ENCODE results near the gene ZDHHC14. TPM values are rescaled to one million over a fixed set of nuclear protein-coding genes. Genes with fewer than 3 reads are reported as not detected.

The ZDHHC14 gene
- total RNA-seq, 1 donor from 2014 or later, result 15.2 TPM

GRCh38 chr6:157599191-157599590, 218.2 kb downstream of the ZDHHC14 start:
- no peaks in the 10 kb centered on the region for H3K9me3 ChIP-seq
- no peak overlapping the region for H3K4me3 ChIP-seq
- no peaks in the 10 kb centered on the region for H3K27me3 ChIP-seq
- peaks cover 21% of the 10 kb centered on the region for H3K4me1 ChIP-seq
- no peak for DNase-seq (ENCODE audit: extremely low spot score in 2 of 2)
- H3K27ac ChIP-seq, result no peak overlapping the region
- H3K36me3 ChIP-seq, result no peaks in the 10 kb centered on the region
- no peak for TF ChIP-seq POLR2A (IDR thresholded peaks at IDR 0.05)
- TF ChIP-seq POLR2AphosphoS5 (IDR thresholded peaks at IDR 0.05; ENCODE audit: insufficient read depth in 1 of 2, low read depth in 1 of 2), result no peak
- no peak for TF ChIP-seq CTCF (IDR thresholded peaks at IDR 0.05)
- intact Hi-C loops (cut with DNase I), result loop anchor here (5.0 kb wide), 1 partner anchor 282 kb away; no protein-coding TSS in a partner anchor

DNA sequence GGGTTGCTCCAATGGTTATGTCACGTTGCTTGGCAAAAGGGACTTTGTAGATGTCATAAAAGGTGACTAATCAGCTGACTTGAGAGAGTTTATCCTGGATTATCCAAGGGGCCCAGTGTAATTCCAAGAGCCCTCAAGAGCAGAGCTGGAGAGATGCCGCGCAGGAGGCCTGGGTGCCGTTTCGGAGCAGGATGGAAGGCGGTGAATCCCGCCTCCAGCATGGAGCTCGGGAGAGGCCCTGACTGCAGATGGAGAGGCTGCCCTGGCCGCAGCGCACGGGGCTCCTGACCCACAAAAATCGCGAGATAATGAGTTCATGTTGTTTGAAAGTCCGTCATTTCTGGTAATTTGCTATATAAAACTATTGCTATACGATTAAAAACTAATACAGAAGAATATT, 219.8 kb downstream of the ZDHHC14 start:
- no peak for DNase-seq (ENCODE audit: extremely low spot score in 2 of 2)
- Histone ChIP-seq H3K27ac (no peak overlapping the region), H3K9me3 (no peaks in the 10 kb centered on the region), H3K4me3 (no peak overlapping the region), H3K4me1 (peaks cover 21% of the 10 kb centered on the region), H3K27me3 (no peaks in the 10 kb centered on the region), H3K36me3 (no peaks in the 10 kb centered on the region)
- TF ChIP-seq POLR2AphosphoS5 (IDR thresholded peaks at IDR 0.05; ENCODE audit: insufficient read depth in 1 of 2, low read depth in 1 of 2) (no peak), CTCF (IDR thresholded peaks at IDR 0.05) (no peak), POLR2A (IDR thresholded peaks at IDR 0.05) (no peak)
- intact Hi-C loops (cut with DNase I), result loop anchor here (10.0 kb wide), 1 partner anchor 64 kb away; no protein-coding TSS in a partner anchor

DNA sequence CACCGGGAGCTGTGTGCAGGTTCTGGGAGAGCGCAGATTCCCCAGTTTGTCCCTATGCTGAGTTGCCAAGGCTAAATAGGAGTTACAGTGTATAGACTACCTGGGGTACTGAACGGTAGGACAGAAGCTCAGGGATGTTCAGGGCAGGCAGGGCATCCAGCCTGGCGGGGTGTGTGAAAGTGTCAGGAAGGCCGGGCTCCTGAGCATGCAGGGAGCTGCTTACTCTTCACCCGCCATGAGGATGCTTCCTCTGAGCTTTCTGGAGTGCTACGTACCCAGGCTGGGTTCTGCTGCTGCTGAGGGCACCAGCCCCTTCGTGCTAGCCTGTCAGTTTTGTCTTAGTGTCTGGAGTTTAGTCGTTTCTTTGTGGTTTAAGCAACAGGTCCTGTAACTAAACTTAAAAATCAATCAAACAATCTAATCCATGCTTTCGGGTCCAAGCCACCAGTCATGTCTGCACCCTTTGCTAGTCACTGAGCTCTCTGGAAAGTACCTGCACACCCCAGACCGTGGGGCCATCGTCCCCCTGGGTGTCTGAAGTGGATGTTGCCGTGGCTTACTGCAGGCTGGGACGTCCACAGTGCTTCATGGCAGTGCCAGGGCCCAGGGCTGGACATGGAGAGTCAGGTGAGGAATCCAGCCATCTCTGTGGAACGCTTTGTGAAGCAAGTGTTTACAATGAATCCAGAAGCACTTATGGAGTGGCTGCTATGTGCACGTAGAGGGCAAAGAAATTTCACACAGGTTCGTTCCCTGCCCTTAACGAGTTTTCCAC, 221.7 kb downstream of the ZDHHC14 start:
- H3K9me3 ChIP-seq, result no peaks in the 10 kb centered on the region
- no peak overlapping the region for H3K4me3 ChIP-seq
- intact Hi-C loops (cut with DNase I), result loop anchor here (10.0 kb wide), 1 partner anchor 62 kb away; no protein-coding TSS in a partner anchor
- H3K4me1 ChIP-seq, result peaks cover 4% of the 10 kb centered on the region
- H3K27me3 ChIP-seq, result no peaks in the 10 kb centered on the region
- no peak for TF ChIP-seq POLR2A (IDR thresholded peaks at IDR 0.05)
- TF ChIP-seq CTCF (IDR thresholded peaks at IDR 0.05), result no peak
- no peak for TF ChIP-seq POLR2AphosphoS5 (IDR thresholded peaks at IDR 0.05; ENCODE audit: insufficient read depth in 1 of 2, low read depth in 1 of 2)
- no peaks in the 10 kb centered on the region for H3K36me3 ChIP-seq
- no peak overlapping the region for H3K27ac ChIP-seq
- DNase-seq (ENCODE audit: extremely low spot score in 2 of 2), result peak; percentile 40 to 85

DNA sequence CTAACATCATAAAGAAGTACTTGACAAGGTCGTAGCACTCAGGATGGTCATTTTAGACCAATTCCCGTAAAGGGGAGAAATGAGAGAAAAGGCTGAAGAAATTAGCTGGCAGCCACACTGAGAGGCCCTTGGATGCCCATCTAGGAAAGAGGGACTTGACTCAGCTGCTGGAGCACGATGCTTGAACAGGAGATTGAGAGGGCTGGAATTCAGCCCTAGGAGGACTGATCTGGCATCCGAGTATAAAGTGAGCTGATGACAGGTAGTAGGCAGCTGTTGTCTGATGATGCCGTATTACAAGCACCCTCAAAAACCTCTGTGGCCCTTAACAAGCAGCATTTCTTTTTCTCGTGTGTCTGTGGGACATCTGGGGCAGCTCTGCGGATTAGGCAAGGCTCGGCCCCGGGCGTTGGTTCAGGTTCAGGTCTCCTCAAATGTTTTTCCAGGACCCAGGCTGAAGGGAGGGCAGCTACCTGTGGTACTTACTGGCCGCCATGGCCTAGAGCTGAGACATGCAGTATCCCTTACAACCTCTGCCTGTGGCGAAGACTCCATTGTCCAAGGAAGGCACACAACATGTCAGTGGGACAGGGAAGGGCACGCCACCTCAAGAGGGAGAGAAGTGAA, 222.4 kb downstream of the ZDHHC14 start:
- no peak for TF ChIP-seq POLR2A (IDR thresholded peaks at IDR 0.05)
- no peaks in the 10 kb centered on the region for H3K4me1 ChIP-seq

GRCh38 chr6:157603971-157604370, 223.0 kb downstream of the ZDHHC14 start:
- no peaks in the 10 kb centered on the region for H3K36me3 ChIP-seq
- no peak overlapping the region for H3K4me3 ChIP-seq
- H3K9me3 ChIP-seq, result no peaks in the 10 kb centered on the region
- intact Hi-C loops (cut with DNase I), result loop anchor here (10.0 kb wide), 1 partner anchor 61 kb away; no protein-coding TSS in a partner anchor
- TF ChIP-seq CTCF (IDR thresholded peaks at IDR 0.05) (no peak), POLR2AphosphoS5 (IDR thresholded peaks at IDR 0.05; ENCODE audit: insufficient read depth in 1 of 2, low read depth in 1 of 2) (no peak), POLR2A (IDR thresholded peaks at IDR 0.05) (no peak)
- no peak overlapping the region for H3K27ac ChIP-seq
- no peak for DNase-seq (ENCODE audit: extremely low spot score in 2 of 2)
- no peaks in the 10 kb centered on the region for H3K27me3 ChIP-seq
- H3K4me1 ChIP-seq, result no peaks in the 10 kb centered on the region

More for the DNA sequence above, 222.4 kb downstream of the ZDHHC14 start:
- Histone ChIP-seq H3K27me3 (no peaks in the 10 kb centered on the region), H3K4me3 (no peak overlapping the region), H3K9me3 (no peaks in the 10 kb centered on the region), H3K27ac (no peak overlapping the region), H3K36me3 (no peaks in the 10 kb centered on the region)
- peak in 1 of 2 donors; percentile 67 for DNase-seq (ENCODE audit: extremely low spot score in 2 of 2)
- intact Hi-C loops (cut with DNase I), result loop anchor here (10.0 kb wide), 1 partner anchor 61 kb away; no protein-coding TSS in a partner anchor

Measured in vagina (tissue), 2 donors.